ENCODE data around the gene CAMSAP1.

Gene CAMSAP1

GRCh38 chr9:135888766-135889394, 18.5 kb downstream of the CAMSAP1 start:
- Histone ChIP-seq H3K27ac (ENCODE audit: extremely low read depth, low read depth, low read length) (no peak overlapping the region), H3K4me1 (ENCODE audit: control insufficient read depth, insufficient read depth, low read length) (peaks cover 10% of the 10 kb centered on the region), H3K4me3 (ENCODE audit: low read depth, low read length) (no peak overlapping the region), H3K36me3 (ENCODE audit: control insufficient read depth in 2 of 2, insufficient read depth in 1 of 2, low read length in 2 of 2) (no peaks in the 10 kb centered on the region), H3K9me3 (ENCODE audit: control insufficient read depth, insufficient read depth, low read depth, low read length) (no peaks in the 10 kb centered on the region)
- ChIA-PET CTCF (interaction anchor here (1.2 to 1.9 kb wide), 3 partner anchors 25 to 234 kb away, joined by 3 to 5 read pairs (median 3); no protein-coding TSS in a partner anchor), POLR2A (no interaction called here)
- TF ChIP-seq ZNF791 (tag by site-specific recombination; IDR thresholded peaks at IDR 0.05): no peak
- no peak for TF ChIP-seq ZNF211 (tag by site-specific recombination; IDR thresholded peaks at IDR 0.05; ENCODE audit: low read depth)
- no peak for TF ChIP-seq ZNF514 (tag by site-specific recombination; IDR thresholded peaks at IDR 0.05)
- TF ChIP-seq ZNF214 (tag by site-specific recombination; IDR thresholded peaks at IDR 0.05; ENCODE audit: borderline replicate concordance): no peak
- TF ChIP-seq ZNF138 (tag by site-specific recombination; IDR thresholded peaks at IDR 0.05; ENCODE audit: borderline replicate concordance): no peak
- no peak for TF ChIP-seq ZNF362 (tag by site-specific recombination; IDR thresholded peaks at IDR 0.05)
- no peak for TF ChIP-seq ZNF335 (tag by site-specific recombination; conservative IDR thresholded peaks at IDR 0.05)
- no peak for TF ChIP-seq ZNF24 (tag by site-specific recombination; IDR thresholded peaks at IDR 0.05)
- no peak for TF ChIP-seq SCRT2 (tag by site-specific recombination; IDR thresholded peaks at IDR 0.05)
- no peak for TF ChIP-seq ZNF707 (tag by site-specific recombination; IDR thresholded peaks at IDR 0.05)
- no peak for TF ChIP-seq ZNF16 (tag by site-specific recombination; IDR thresholded peaks at IDR 0.05; ENCODE audit: low read depth)
- no peak for TF ChIP-seq ZNF561 (tag by site-specific recombination; IDR thresholded peaks at IDR 0.05; ENCODE audit: borderline replicate concordance)
- TF ChIP-seq ZNF239 (tag by site-specific recombination; IDR thresholded peaks at IDR 0.05): no peak
- TF ChIP-seq ZNF26 (tag by site-specific recombination; IDR thresholded peaks at IDR 0.05): no peak
- no peak for TF ChIP-seq REPIN1 (tag by site-specific recombination; IDR thresholded peaks at IDR 0.05; ENCODE audit: low read depth)
- TF ChIP-seq ZBTB17 (tag by site-specific recombination; IDR thresholded peaks at IDR 0.05): no peak
- TF ChIP-seq ZFP41 (tag by site-specific recombination; IDR thresholded peaks at IDR 0.05; ENCODE audit: borderline replicate concordance): no peak
- no peak for TF ChIP-seq ZNF664 (tag by site-specific recombination; IDR thresholded peaks at IDR 0.05)
- TF ChIP-seq, protein P1, sequence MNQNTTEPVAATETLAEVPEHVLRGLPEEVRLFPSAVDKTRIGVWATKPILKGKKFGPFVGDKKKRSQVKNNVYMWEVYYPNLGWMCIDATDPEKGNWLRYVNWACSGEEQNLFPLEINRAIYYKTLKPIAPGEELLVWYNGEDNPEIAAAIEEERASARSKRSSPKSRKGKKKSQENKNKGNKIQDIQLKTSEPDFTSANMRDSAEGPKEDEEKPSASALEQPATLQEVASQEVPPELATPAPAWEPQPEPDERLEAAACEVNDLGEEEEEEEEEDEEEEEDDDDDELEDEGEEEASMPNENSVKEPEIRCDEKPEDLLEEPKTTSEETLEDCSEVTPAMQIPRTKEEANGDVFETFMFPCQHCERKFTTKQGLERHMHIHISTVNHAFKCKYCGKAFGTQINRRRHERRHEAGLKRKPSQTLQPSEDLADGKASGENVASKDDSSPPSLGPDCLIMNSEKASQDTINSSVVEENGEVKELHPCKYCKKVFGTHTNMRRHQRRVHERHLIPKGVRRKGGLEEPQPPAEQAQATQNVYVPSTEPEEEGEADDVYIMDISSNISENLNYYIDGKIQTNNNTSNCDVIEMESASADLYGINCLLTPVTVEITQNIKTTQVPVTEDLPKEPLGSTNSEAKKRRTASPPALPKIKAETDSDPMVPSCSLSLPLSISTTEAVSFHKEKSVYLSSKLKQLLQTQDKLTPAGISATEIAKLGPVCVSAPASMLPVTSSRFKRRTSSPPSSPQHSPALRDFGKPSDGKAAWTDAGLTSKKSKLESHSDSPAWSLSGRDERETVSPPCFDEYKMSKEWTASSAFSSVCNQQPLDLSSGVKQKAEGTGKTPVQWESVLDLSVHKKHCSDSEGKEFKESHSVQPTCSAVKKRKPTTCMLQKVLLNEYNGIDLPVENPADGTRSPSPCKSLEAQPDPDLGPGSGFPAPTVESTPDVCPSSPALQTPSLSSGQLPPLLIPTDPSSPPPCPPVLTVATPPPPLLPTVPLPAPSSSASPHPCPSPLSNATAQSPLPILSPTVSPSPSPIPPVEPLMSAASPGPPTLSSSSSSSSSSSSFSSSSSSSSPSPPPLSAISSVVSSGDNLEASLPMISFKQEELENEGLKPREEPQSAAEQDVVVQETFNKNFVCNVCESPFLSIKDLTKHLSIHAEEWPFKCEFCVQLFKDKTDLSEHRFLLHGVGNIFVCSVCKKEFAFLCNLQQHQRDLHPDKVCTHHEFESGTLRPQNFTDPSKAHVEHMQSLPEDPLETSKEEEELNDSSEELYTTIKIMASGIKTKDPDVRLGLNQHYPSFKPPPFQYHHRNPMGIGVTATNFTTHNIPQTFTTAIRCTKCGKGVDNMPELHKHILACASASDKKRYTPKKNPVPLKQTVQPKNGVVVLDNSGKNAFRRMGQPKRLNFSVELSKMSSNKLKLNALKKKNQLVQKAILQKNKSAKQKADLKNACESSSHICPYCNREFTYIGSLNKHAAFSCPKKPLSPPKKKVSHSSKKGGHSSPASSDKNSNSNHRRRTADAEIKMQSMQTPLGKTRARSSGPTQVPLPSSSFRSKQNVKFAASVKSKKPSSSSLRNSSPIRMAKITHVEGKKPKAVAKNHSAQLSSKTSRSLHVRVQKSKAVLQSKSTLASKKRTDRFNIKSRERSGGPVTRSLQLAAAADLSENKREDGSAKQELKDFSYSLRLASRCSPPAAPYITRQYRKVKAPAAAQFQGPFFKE (tag by site-specific recombination; IDR thresholded peaks at IDR 0.05; ENCODE audit: borderline replicate concordance): no peak
- no peak for TF ChIP-seq ZNF701 (tag by site-specific recombination; IDR thresholded peaks at IDR 0.05)
